B cell (primary cell): ENCODE results near the gene PARP16. TPM values are rescaled to one million over a fixed set of nuclear protein-coding genes. Genes with fewer than 3 reads are reported as not detected.

ENCODE experiments used
- ATAC-seq: fragments of 200-7000 bp; cut with Tn5 transposase; one replicate; pipeline ENCODE4 v1.10.0; 2021; ENCODE audit warnings: low read depth, mild to moderate bottlenecking, moderate number of reproducible peaks, moderate library complexity
- CTCF ChIA-PET: fragments of 350-600 bp; sonication (Branson Sonifier 250); formaldehyde crosslinking; loops from one replicate; lab custom pipeline; 2021; ENCODE audit warnings: antibody characterized with exemption, inconsistent platforms; lab: Charles Lee
- POLR2A ChIA-PET: fragments of 350-600 bp; sonication (Branson Sonifier 250); formaldehyde crosslinking; loops from one replicate; lab custom pipeline; 2021; ENCODE audit warnings: antibody characterized with exemption; lab: Charles Lee
- DNase-seq: peaks from one replicate; pipeline ENCODE4 v3.0.0; 2013
- H2AFZ ChIP-seq: 2 replicates; pipeline ENCODE4 v1.6.1; 2012; ENCODE audit warnings: mild to moderate bottlenecking, low read depth, low read length; ENCODE audit not compliant: insufficient read depth, poor library complexity, severe bottlenecking
- H3K27ac ChIP-seq, 2 donors: 1 replicate in 1 of 2; 2 replicates in 1 of 2; pipeline ENCODE4 v1.5.1; 2012 to 2013; ENCODE audit warnings: low read length in 2 of 2, mild to moderate bottlenecking in 2 of 2, moderate library complexity in 1 of 2
- H3K27me3 ChIP-seq, 4 experiments: fragments of 200-600 bp in 1 of 4; sonication (generic) in 1 of 4; replicated peaks in 1 of 4; 1 replicate in 2 of 4; 2 replicates in 2 of 4; pipeline versions ENCODE4 v1.6.1 to v1.7.0; 2013 to 2016; ENCODE audit warnings: low read length in 3 of 4, mild to moderate bottlenecking in 2 of 4, mixed read lengths in 1 of 4, moderate library complexity in 1 of 4; ENCODE audit not compliant: insufficient read depth in 4 of 4, control insufficient read depth in 3 of 4; ENCODE audit errors: control extremely low read depth in 1 of 4
- H3K36me3 ChIP-seq, 2 experiments: replicated peaks in 1 of 2; 1 replicate in 1 of 2; 2 replicates in 1 of 2; pipeline versions ENCODE4 v1.6.1 to v1.7.1; 2013; ENCODE audit warnings: low read length in 1 of 2; ENCODE audit not compliant: insufficient read depth in 2 of 2, control insufficient read depth in 1 of 2; ENCODE audit errors: control extremely low read depth in 1 of 2, extremely low read depth in 1 of 2
- H3K4me1 ChIP-seq, 2 donors: fragments of 200-600 bp in 1 of 2; sonication (generic) in 1 of 2; 1 replicate in 1 of 2; 2 replicates in 1 of 2; pipeline versions ENCODE4 v1.5.1 to v1.6.1; 2013 to 2017; ENCODE audit warnings: low read length in 2 of 2; ENCODE audit not compliant: control insufficient read depth in 2 of 2, insufficient read depth in 2 of 2
- H3K4me2 ChIP-seq: replicated peaks from 2 replicates; pipeline ENCODE3; 2012; ENCODE audit warnings: mild to moderate bottlenecking, low read depth, low read length; ENCODE audit not compliant: poor library complexity, severe bottlenecking
- H3K4me3 ChIP-seq, 5 experiments: fragments of 200-600 bp in 1 of 5; sonication (generic) in 1 of 5; 1 replicate in 3 of 5; 2 replicates in 2 of 5; pipeline versions ENCODE4 v1.5.1 to v1.7.0; 2011 to 2016; ENCODE audit warnings: low read length in 4 of 5, mild to moderate bottlenecking in 4 of 5, low read depth in 2 of 5, control low read depth in 1 of 5, moderate library complexity in 1 of 5; ENCODE audit not compliant: insufficient read depth in 1 of 5; ENCODE audit errors: control extremely low read depth in 1 of 5, extremely low read depth in 1 of 5
- H3K79me2 ChIP-seq: fragments of 200-600 bp; sonication (generic); one replicate; pipeline ENCODE4 v1.6.0; 2016; ENCODE audit warnings: low read length; ENCODE audit not compliant: control insufficient read depth, insufficient read depth
- H3K9ac ChIP-seq: fragments of 200-600 bp; sonication (generic); 2 replicates; pipeline ENCODE4 v1.6.1; 2017; ENCODE audit warnings: mild to moderate bottlenecking, low read length, moderate library complexity
- H3K9me3 ChIP-seq, 3 donors: one replicate each; pipeline versions ENCODE4 v1.6.1 to v1.7.1; 2013; ENCODE audit warnings: low read length in 2 of 3; ENCODE audit not compliant: control insufficient read depth in 2 of 3, insufficient read depth in 1 of 3; ENCODE audit errors: control extremely low read depth in 1 of 3
- H4K20me1 ChIP-seq: 2 replicates; pipeline ENCODE4 v1.6.0; 2012; ENCODE audit warnings: mild to moderate bottlenecking, low read length; ENCODE audit not compliant: insufficient read depth, control insufficient read depth, poor library complexity, severe bottlenecking
- H3K27ac Mint-ChIP-seq: one replicate; pipeline ENCODE4 v1.8.0; 2021; ENCODE audit warnings: mixed read lengths
- H3K27me3 Mint-ChIP-seq: one replicate; pipeline ENCODE4 v1.8.0; 2021; ENCODE audit warnings: mixed read lengths
- H3K4me1 Mint-ChIP-seq: one replicate; pipeline ENCODE4 v1.8.0; 2021; ENCODE audit warnings: mixed read lengths
- H3K4me3 Mint-ChIP-seq: one replicate; pipeline ENCODE4 v1.8.0; 2021; ENCODE audit warnings: mixed read lengths
- H3K9me3 Mint-ChIP-seq: one replicate; pipeline ENCODE4 v1.8.0; 2022; ENCODE audit warnings: mixed read lengths; ENCODE audit not compliant: insufficient read depth
- CTCF ChIP-seq: fragments of 200-600 bp; IDR thresholded peaks from one replicate; pipeline ENCODE4 v1.8.0; 2022; ENCODE audit warnings: antibody characterized with exemption, mild to moderate bottlenecking
- EZH2 ChIP-seq: IDR thresholded peaks from 2 replicates; pipeline ENCODE4 v1.6.1; 2012; ENCODE audit warnings: borderline replicate concordance, low read depth, mild to moderate bottlenecking, moderate library complexity, low read length; ENCODE audit not compliant: insufficient read depth, poor library complexity, severe bottlenecking
- WGBS: methylation state at CpG from one replicate; pipeline ENCODE4 v1.1.5; 2013; ENCODE audit warnings: missing lambda C conversion rate; ENCODE audit not compliant: insufficient coverage; 5-methylcytosine and 5-hydroxymethylcytosine counted together
- intact Hi-C: fragments of 100-400 bp; cut with micrococcal nuclease; formaldehyde crosslinking; loops from one replicate; pipeline ENCODE4 v1.10.0; 2022
- polyA plus RNA-seq: library from polyadenylated mRNA; depleted of rRNA; stranded (reverse); fragments of >200 nt; gene quantifications from 2 replicates; pipeline ENCODE4 v1.2.3, GENCODE V29; 2012
- total RNA-seq, 2 donors: library from RNA; stranded (reverse); fragments of 120-200 nt in 1 of 2; gene quantifications; 1 replicate in 1 of 2; 2 replicates in 1 of 2; pipeline versions ENCODE4 v1.2.3 to v1.2.4, GENCODE V29; 2013 to 2022

Gene PARP16
- total and polyA plus RNA-seq, 2 donors (not counting 1 experiment from before 2014, with no cell fraction given) = 18.2 to 19.1 TPM

DNA sequence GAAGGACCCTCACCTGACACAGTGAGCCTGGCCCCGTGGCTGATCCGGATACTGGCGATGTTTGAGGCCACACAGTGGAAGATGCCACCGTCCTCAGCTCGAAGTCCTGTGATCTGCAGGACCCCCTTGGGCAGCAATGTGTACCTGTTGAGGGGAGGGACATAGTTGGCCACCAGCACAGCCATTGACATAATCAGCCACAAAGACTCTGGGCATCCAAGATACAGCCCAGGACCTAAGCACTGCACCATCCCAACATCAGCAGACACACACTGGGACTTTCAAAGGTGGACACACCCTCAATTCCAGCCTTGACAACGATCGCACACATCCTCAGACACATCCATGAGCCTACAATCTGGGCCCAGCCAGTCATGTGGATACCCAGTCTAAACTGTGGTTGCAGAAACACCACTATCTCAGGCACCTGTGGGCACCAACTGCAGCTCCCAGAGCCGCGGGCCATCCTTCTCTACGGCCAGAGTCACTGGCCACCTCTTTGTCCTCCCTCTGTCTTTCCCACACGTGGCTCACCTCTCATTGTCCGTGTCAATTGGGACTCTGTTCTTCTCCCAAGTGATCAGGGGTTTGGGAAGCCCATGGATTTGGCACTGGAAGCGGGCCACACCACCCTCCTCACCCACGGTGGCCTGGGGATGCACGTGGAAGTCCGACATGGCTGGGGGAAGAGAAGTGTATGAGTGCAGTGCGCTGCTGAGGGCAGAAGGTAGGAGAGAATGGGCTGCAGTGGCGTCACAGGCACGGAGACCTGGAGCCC, 48.8 kb upstream of the PARP16 start:
- Histone ChIP-seq H3K79me2 (no peaks in the 10 kb centered on the region), H3K9me3 (no peaks in the 10 kb centered on the region), H3K9ac (no peak overlapping the region), H3K27me3 (peaks cover 0 to 21% (median 6%) of the 10 kb centered on the region in 4 experiments), H4K20me1 (no peaks in the 10 kb centered on the region), H2AFZ (no peak overlapping the region), H3K4me2 (no peak overlapping the region), H3K36me3 (no peaks in the 10 kb centered on the region), H3K4me1 (peaks cover 14 to 22% of the 10 kb centered on the region in 2 donors), H3K27ac (no peak overlapping the region), H3K4me3 (no peak overlapping the region)
- peaks cover 32% of the 10 kb centered on the region for H3K27me3 Mint-ChIP-seq
- H3K9me3 Mint-ChIP-seq = no peaks in the 10 kb centered on the region
- DNase-seq (no peak), ATAC-seq (no peak)
- H3K27ac Mint-ChIP-seq = peak overlapping the region; percentile 37
- 94% methylated on average over 11 of the region's 19 CpGs for WGBS
- peaks cover 18% of the 10 kb centered on the region for H3K4me1 Mint-ChIP-seq
- intact Hi-C loops = no loop called here
- POLR2A ChIA-PET = no interaction called here
- H3K4me3 Mint-ChIP-seq = no peak overlapping the region
- no peak for TF ChIP-seq EZH2
- TF ChIP-seq CTCF = no peak
- CTCF ChIA-PET = interaction anchor here (0.6 to 1.0 kb wide), 2 partner anchors 14 to 149 kb away, joined by 3 read pairs; no protein-coding TSS in a partner anchor

DNA sequence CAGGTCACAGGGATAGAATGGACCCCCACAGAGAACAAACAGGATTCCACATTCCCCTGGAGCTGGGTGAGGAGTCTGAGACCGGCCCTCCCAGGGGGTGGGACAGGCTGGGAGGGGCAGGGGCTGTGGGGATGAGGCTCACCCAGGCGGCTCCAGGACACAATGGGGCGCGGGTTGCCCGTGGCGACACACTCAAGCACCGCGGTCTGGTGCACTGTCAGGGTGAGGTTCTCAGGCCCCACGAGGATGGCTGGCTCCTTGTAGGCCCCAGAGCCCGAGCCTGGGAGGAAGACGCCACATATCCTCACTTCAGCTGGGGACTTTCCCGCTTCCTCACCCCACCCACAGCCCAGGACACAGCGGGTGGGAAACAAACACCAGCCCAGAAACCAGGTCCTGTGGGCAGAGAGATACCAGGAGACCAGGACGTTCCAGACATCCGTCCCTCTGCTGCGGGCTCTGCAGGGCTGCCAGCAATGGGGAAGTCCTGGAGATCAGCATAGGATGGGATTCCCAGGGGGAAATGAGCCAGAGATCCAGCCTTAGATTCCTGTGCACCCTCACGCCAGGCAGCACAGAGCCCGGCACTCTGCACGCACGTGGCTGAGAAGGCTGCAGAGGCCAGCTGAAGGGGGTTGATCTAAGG, 48.0 kb upstream of the PARP16 start:
- Mint-ChIP-seq H3K27ac (no peak overlapping the region), H3K9me3 (no peaks in the 10 kb centered on the region), H3K4me3 (no peak overlapping the region), H3K4me1 (peaks cover 18% of the 10 kb centered on the region), H3K27me3 (peaks cover 24% of the 10 kb centered on the region)
- Histone ChIP-seq H3K27me3 (peaks cover 0 to 15% (median 5%) of the 10 kb centered on the region in 4 experiments), H3K4me2 (no peak overlapping the region), H3K4me1 (peaks cover 14 to 22% of the 10 kb centered on the region in 2 donors), H3K79me2 (no peaks in the 10 kb centered on the region), H3K9me3 (no peaks in the 10 kb centered on the region), H3K4me3 (no peak overlapping the region), H3K36me3 (no peaks in the 10 kb centered on the region), H3K27ac (no peak overlapping the region), H3K9ac (no peak overlapping the region), H2AFZ (no peak overlapping the region), H4K20me1 (no peaks in the 10 kb centered on the region)
- intact Hi-C loops = no loop called here
- 77% methylated on average over 20 of the region's 20 CpGs for WGBS
- ATAC-seq (no peak), DNase-seq (no peak)
- ChIA-PET CTCF (no interaction called here), POLR2A (no interaction called here)
- TF ChIP-seq EZH2 (no peak), CTCF (no peak)
